Activated CD4-positive, alpha-beta T cell treated with anti-CD3 and anti-CD28 coated beads, Interleukin-2, amount 50 U/mL, for 4 hours (primary cell): ENCODE data around the gene SDCCAG8.
"Not testable (repeated sequence)": the region's sequence is repeated elsewhere in the genome, so short reads cannot be mapped to it uniquely, and the experiment has no call there.

Source experiments
- DNase-seq, 2 experiments: peaks; one replicate each; pipeline ENCODE4 v3.0.0-alpha.2; 2020

The SDCCAG8 gene

GRCh38 chr1:243255791-243256512, at the start of gene SDCCAG8:
Gene SDCCAG8 (plus strand): TSS chr1:243256041. CDS start chr1:243256174, 133 bp downstream.
- peak; percentile 91 to 92 for DNase-seq

GRCh38 chr1:243211984-243212383, 43.9 kb upstream of the SDCCAG8 start:
- not testable (repeated sequence) for DNase-seq

- DNase-seq, result no peak
Observed at GRCh38 chr1:243213045-243213787, 42.6 kb upstream of the SDCCAG8 start.

GRCh38 chr1:243215276-243215875, 40.5 kb upstream of the SDCCAG8 start:
- not testable (repeated sequence) for DNase-seq

- no peak for DNase-seq
Observed at GRCh38 chr1:243216741-243217140, 39.1 kb upstream of the SDCCAG8 start.

GRCh38 chr1:243217349-243217748, 38.5 kb upstream of the SDCCAG8 start:
- DNase-seq, result no peak

GRCh38 chr1:243218059-243218458, 37.8 kb upstream of the SDCCAG8 start:
- DNase-seq, result no peak

GRCh38 chr1:243227622-243228021, 28.2 kb upstream of the SDCCAG8 start:
- DNase-seq, result no peak

GRCh38 chr1:243229526-243229925, 26.3 kb upstream of the SDCCAG8 start:
- no peak for DNase-seq

- DNase-seq, result no peak
Observed at GRCh38 chr1:243230914-243231313, 24.9 kb upstream of the SDCCAG8 start.

- no peak for DNase-seq
Observed at GRCh38 chr1:243233908-243234307, 21.9 kb upstream of the SDCCAG8 start.

- no peak for DNase-seq
Observed at GRCh38 chr1:243234978-243235647, 20.7 kb upstream of the SDCCAG8 start.

- DNase-seq, result no peak
Observed at GRCh38 chr1:243236604-243237252, 19.1 kb upstream of the SDCCAG8 start.

- DNase-seq, result no peak
Observed at GRCh38 chr1:243244432-243244841, 11.4 kb upstream of the SDCCAG8 start.

- no peak for DNase-seq
Observed at GRCh38 chr1:243246916-243247315, 8.9 kb upstream of the SDCCAG8 start.

- DNase-seq, result no peak
Observed at GRCh38 chr1:243247901-243248300, 7.9 kb upstream of the SDCCAG8 start.

GRCh38 chr1:243249214-243249613, 6.6 kb upstream of the SDCCAG8 start:
- DNase-seq, result no peak

GRCh38 chr1:243250102-243250501, 5.7 kb upstream of the SDCCAG8 start:
- DNase-seq, result no peak

GRCh38 chr1:243251539-243251938, 4.3 kb upstream of the SDCCAG8 start:
- no peak for DNase-seq

- no peak for DNase-seq
Observed at GRCh38 chr1:243253211-243253925, 2.5 kb upstream of the SDCCAG8 start.

GRCh38 chr1:243253926-243254232, 2.0 kb upstream of the SDCCAG8 start:
- no peak for DNase-seq

- peak; percentile 39 to 47 for DNase-seq
Observed at GRCh38 chr1:243254233-243254926, 1.5 kb upstream of the SDCCAG8 start.
